ENCODE data around the gene DOK7. TPM values are rescaled to one million over a fixed set of nuclear protein-coding genes. Genes with fewer than 3 reads are reported as not detected.

Gene DOK7
- total RNA-seq, 1 donor from 2014 or later: not detected

DNA sequence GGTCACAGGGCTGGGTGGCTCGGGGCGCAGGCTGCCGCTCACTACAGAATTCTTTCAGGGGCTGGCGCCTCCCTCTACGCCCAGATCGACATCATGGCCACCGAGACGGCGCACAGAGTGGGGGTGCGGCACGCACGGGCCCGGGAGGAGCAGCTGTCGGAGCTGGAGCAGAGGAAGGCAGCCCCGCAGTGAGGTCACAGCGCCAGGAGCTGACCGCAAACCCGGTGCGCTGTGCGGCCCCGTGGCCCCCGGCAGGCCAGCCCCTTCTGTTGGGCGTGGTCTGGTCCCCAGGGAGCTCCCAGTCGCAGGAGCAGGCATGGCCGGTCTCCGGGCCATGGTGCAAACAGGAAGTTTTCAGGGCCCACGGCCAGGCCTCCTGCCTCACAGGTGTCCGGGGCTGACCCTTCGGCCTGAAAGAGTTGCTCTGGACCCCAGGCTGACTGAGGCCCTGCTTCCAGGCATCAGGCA lies 37.6 kb downstream of the DOK7 start:
- no peak overlapping the region for H3K4me3 Mint-ChIP-seq
- H3K4me1 Mint-ChIP-seq: peaks cover 4% of the 10 kb centered on the region
- no peaks in the 10 kb centered on the region for H3K36me3 Mint-ChIP-seq (ENCODE audit: low read depth)
- no peaks in the 10 kb centered on the region for H3K9me3 Mint-ChIP-seq
- TF ChIP-seq CTCF (conservative IDR thresholded peaks at IDR 0.05): no peak
- no peaks in the 10 kb centered on the region for H3K27me3 Mint-ChIP-seq (ENCODE audit: low read depth)
- no peak for DNase-seq (ENCODE audit: low read depth, low spot score)
- no peak overlapping the region for H3K27ac Mint-ChIP-seq (ENCODE audit: unreplicated experiment)

DNA sequence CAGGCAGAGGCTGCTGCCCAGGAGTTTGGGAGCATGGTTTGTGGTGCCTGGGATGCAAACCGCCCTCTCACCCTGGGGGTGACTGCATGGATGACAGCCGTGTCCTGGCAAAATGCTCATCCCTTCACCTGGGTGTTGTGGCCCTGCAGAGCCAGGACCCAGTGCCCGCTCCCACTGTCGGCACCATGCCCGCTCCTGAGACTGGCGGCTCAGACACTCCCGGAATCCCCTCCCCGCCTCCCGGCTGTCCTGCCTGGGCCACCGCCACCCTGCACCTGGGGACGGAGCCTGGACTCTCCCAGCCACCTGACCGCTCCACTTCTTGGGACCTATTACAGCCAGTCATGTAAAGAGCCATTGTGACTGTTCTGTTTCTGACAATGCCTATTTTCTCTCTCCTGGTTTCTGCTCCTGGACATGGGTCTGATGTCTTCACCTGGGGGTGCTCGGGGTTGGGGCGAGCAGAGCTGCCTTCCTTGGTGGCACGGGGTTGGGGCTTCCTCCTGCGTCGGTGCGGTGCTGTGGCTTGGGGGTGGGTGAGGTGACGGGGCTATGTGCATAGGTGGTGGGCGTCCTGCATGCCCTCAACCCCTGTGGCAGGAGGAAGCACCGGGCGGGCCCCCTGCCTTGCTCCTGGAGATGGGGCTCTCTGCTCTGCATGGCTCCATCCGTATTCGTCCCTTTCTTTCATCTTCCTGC lies 38.2 kb downstream of the DOK7 start:
- Mint-ChIP-seq H3K27ac (ENCODE audit: unreplicated experiment) (no peak overlapping the region), H3K9me3 (no peaks in the 10 kb centered on the region), H3K27me3 (ENCODE audit: low read depth) (no peaks in the 10 kb centered on the region), H3K36me3 (ENCODE audit: low read depth) (no peaks in the 10 kb centered on the region), H3K4me1 (peaks cover 4% of the 10 kb centered on the region), H3K4me3 (no peak overlapping the region)
- DNase-seq (ENCODE audit: low read depth, low spot score): no peak
- TF ChIP-seq CTCF (conservative IDR thresholded peaks at IDR 0.05): no peak

DNA sequence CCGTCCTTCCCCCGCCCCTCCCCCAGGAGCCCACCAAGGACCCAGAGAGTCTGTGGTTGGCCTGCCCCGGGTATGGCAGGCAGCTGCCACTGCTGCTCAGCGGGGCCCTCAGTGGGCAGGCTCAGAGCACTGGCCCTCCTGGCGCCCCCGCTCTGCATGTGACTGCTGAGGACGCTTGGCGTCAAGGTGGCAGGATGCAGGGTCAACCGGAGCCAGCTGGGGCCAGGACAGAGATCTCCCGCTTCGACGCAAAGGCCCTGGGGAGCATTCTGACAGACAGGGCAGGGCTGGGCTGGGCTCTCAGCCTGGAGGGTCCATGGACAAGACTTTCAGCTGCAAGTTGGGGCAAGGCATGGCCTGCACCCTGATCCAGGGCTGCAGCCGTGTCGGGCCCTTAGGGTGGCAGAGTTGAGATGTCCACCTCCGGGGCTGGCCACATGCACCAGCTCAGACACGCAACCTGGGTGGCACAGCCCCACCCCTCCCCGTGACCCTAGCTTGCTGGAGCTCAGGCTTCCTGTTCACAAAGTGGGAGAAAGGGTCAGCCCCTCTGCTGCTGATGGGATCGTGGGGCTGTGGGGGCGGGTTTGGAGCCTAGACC lies 38.8 kb downstream of the DOK7 start:
- no peaks in the 10 kb centered on the region for H3K27me3 Mint-ChIP-seq (ENCODE audit: low read depth)
- H3K27ac Mint-ChIP-seq (ENCODE audit: unreplicated experiment): no peak overlapping the region
- no peak overlapping the region for H3K4me3 Mint-ChIP-seq
- no peaks in the 10 kb centered on the region for H3K9me3 Mint-ChIP-seq
- no peak for TF ChIP-seq CTCF (conservative IDR thresholded peaks at IDR 0.05)
- peaks cover 2% of the 10 kb centered on the region for H3K36me3 Mint-ChIP-seq (ENCODE audit: low read depth)
- H3K4me1 Mint-ChIP-seq: peaks cover 4% of the 10 kb centered on the region
- no peak for DNase-seq (ENCODE audit: low read depth, low spot score)

- peaks cover 7% of the 10 kb centered on the region for H3K36me3 Mint-ChIP-seq (ENCODE audit: low read depth)
- no peak overlapping the region for H3K4me3 Mint-ChIP-seq
- H3K9me3 Mint-ChIP-seq: no peaks in the 10 kb centered on the region
- H3K4me1 Mint-ChIP-seq: peaks cover 4% of the 10 kb centered on the region
- no peak for TF ChIP-seq CTCF (conservative IDR thresholded peaks at IDR 0.05)
- H3K27me3 Mint-ChIP-seq (ENCODE audit: low read depth): no peaks in the 10 kb centered on the region
- no peak for DNase-seq (ENCODE audit: low read depth, low spot score)
- H3K27ac Mint-ChIP-seq (ENCODE audit: unreplicated experiment): peak overlapping the region; percentile 90
These were observed 40.1 kb downstream of the DOK7 start for GRCh38 chr4:3502941-3503936.

GRCh38 chr4:3505231-3505630 lies 42.1 kb downstream of the DOK7 start:
- no peak for TF ChIP-seq CTCF (conservative IDR thresholded peaks at IDR 0.05)
- H3K4me3 Mint-ChIP-seq: no peak overlapping the region
- DNase-seq (ENCODE audit: low read depth, low spot score): no peak
- H3K27me3 Mint-ChIP-seq (ENCODE audit: low read depth): no peaks in the 10 kb centered on the region
- H3K36me3 Mint-ChIP-seq (ENCODE audit: low read depth): peaks cover 17% of the 10 kb centered on the region
- H3K9me3 Mint-ChIP-seq: no peaks in the 10 kb centered on the region
- no peak overlapping the region for H3K27ac Mint-ChIP-seq (ENCODE audit: unreplicated experiment)
- peaks cover 4% of the 10 kb centered on the region for H3K4me1 Mint-ChIP-seq

Measured in neural crest cell (in vitro differentiated cells).